Loucy (cell line): ENCODE data around the gene BLTP3A.
"Not testable (repeated sequence)": the region's sequence is repeated elsewhere in the genome, so short reads cannot be mapped to it uniquely, and the experiment has no call there.

ENCODE experiments used
- H2AFZ ChIP-seq: fragments of 200-600 bp; sonication (generic); 2 replicates; pipeline ENCODE4 v1.6.0; 2016; ENCODE audit warnings: antibody characterized with exemption, mild to moderate bottlenecking, low read length, moderate library complexity
- H3F3A ChIP-seq: fragments of 200-600 bp; 2 replicates; pipeline ENCODE4 v1.6.0; 2016; ENCODE audit warnings: antibody characterized with exemption, low read depth, mild to moderate bottlenecking
- H3K27me3 ChIP-seq: fragments of 200-600 bp; sonication (generic); 2 replicates; pipeline ENCODE4 v1.6.1; 2014; ENCODE audit warnings: low read length, mild to moderate bottlenecking; ENCODE audit not compliant: insufficient read depth, poor library complexity, severe bottlenecking
- H3K36me3 ChIP-seq: fragments of 200-600 bp; sonication (generic); 2 replicates; pipeline ENCODE4 v1.6.1; 2016; ENCODE audit warnings: low read length; ENCODE audit not compliant: insufficient read depth
- H3K4me1 ChIP-seq: fragments of 200-600 bp; sonication (generic); 2 replicates; pipeline ENCODE4 v1.5.1; 2014; ENCODE audit warnings: low read length, mild to moderate bottlenecking; ENCODE audit not compliant: insufficient read depth, poor library complexity, severe bottlenecking
- H3K4me2 ChIP-seq: fragments of 200-600 bp; sonication (generic); 2 replicates; pipeline ENCODE4 v1.6.0; 2014; ENCODE audit warnings: antibody characterized with exemption, low read length, low read depth, mild to moderate bottlenecking; ENCODE audit not compliant: poor library complexity, severe bottlenecking
- H3K4me3 ChIP-seq: fragments of 200-600 bp; sonication (generic); 2 replicates; pipeline ENCODE4 v1.5.1; 2014; ENCODE audit warnings: low read length, mild to moderate bottlenecking, mixed read lengths; ENCODE audit not compliant: poor library complexity, severe bottlenecking
- H3K79me2 ChIP-seq: fragments of 200-600 bp; sonication (generic); 2 replicates; pipeline ENCODE4 v1.6.1; 2014; ENCODE audit warnings: low read length; ENCODE audit not compliant: insufficient read depth
- H3K9ac ChIP-seq: fragments of 200-600 bp; sonication (generic); 2 replicates; pipeline ENCODE4 v1.6.0; 2014; ENCODE audit warnings: mild to moderate bottlenecking, low read depth, low read length, moderate library complexity; ENCODE audit not compliant: poor library complexity, severe bottlenecking
- H3K9me2 ChIP-seq: fragments of 200-600 bp; sonication (generic); replicated peaks from 2 replicates; pipeline ENCODE4 v1.6.1; 2016; ENCODE audit warnings: low read depth, low read length, mixed read lengths
- H3K9me3 ChIP-seq: fragments of 200-600 bp; sonication (generic); 2 replicates; pipeline ENCODE4 v1.6.1; 2014; ENCODE audit warnings: mild to moderate bottlenecking, antibody characterized with exemption, low read length, low read depth; ENCODE audit not compliant: insufficient read depth
- H4K20me1 ChIP-seq: fragments of 200-600 bp; sonication (generic); 2 replicates; pipeline ENCODE4 v1.6.0; 2014; ENCODE audit warnings: antibody characterized with exemption, low read length, mild to moderate bottlenecking; ENCODE audit not compliant: insufficient read depth, poor library complexity, severe bottlenecking
- EZH2phosphoT487 ChIP-seq: fragments of 200-600 bp; IDR thresholded peaks from 2 replicates; pipeline ENCODE4 v1.6.1; 2018; ENCODE audit warnings: antibody characterized with exemption, mild to moderate bottlenecking, moderate library complexity, borderline replicate concordance
- TF ChIP-seq, protein P1 (sequence below): fragments of 200-600 bp; sonication (generic); conservative IDR thresholded peaks from 2 replicates; pipeline ENCODE4 v1.5.1; 2014; ENCODE audit warnings: mild to moderate bottlenecking, antibody characterized with exemption, low read length

Gene BLTP3A

GRCh38 chr6:34809419-34809818 lies 17.5 kb downstream of the BLTP3A start:
- H3K9ac ChIP-seq, H3F3A ChIP-seq, H3K4me1 ChIP-seq, H3K4me2 ChIP-seq, H3K27me3 ChIP-seq, H4K20me1 ChIP-seq, H3K9me3 ChIP-seq, H3K9me2 ChIP-seq, H3K36me3 ChIP-seq, H3K4me3 ChIP-seq, H2AFZ ChIP-seq: not testable (repeated sequence)
- H3K79me2 ChIP-seq, result peaks cover 88% of the 10 kb centered on the region

- TF ChIP-seq EZH2phosphoT487, result no peak
- TF ChIP-seq, protein P1, sequence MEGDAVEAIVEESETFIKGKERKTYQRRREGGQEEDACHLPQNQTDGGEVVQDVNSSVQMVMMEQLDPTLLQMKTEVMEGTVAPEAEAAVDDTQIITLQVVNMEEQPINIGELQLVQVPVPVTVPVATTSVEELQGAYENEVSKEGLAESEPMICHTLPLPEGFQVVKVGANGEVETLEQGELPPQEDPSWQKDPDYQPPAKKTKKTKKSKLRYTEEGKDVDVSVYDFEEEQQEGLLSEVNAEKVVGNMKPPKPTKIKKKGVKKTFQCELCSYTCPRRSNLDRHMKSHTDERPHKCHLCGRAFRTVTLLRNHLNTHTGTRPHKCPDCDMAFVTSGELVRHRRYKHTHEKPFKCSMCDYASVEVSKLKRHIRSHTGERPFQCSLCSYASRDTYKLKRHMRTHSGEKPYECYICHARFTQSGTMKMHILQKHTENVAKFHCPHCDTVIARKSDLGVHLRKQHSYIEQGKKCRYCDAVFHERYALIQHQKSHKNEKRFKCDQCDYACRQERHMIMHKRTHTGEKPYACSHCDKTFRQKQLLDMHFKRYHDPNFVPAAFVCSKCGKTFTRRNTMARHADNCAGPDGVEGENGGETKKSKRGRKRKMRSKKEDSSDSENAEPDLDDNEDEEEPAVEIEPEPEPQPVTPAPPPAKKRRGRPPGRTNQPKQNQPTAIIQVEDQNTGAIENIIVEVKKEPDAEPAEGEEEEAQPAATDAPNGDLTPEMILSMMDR, result no peak
Observed at GRCh38 chr6:34810017-34810882, 18.4 kb downstream of the BLTP3A start.

GRCh38 chr6:34810936-34811632 lies 19.2 kb downstream of the BLTP3A start:
- Histone ChIP-seq H3K9me3 (no peaks in the 10 kb centered on the region), H3K79me2 (peaks cover 91% of the 10 kb centered on the region), H2AFZ (no peak overlapping the region), H4K20me1 (no peaks in the 10 kb centered on the region), H3K9me2 (no peaks in the 10 kb centered on the region), H3K36me3 (peaks cover 2% of the 10 kb centered on the region; the same call in 1 of the 2 replicates), H3K4me3 (no peak overlapping the region), H3K4me1 (no peaks in the 10 kb centered on the region), H3F3A (no peaks in the 10 kb centered on the region), H3K4me2 (no peak overlapping the region), H3K27me3 (no peaks in the 10 kb centered on the region), H3K9ac (no peak overlapping the region)
- no peak for TF ChIP-seq EZH2phosphoT487
- TF ChIP-seq, protein P1, result no peak

More at GRCh38 chr6:34810017-34810882, 18.4 kb downstream of the BLTP3A start:
- Histone ChIP-seq H3K27me3 (no peaks in the 10 kb centered on the region), H3K4me1 (no peaks in the 10 kb centered on the region), H3K4me2 (no peak overlapping the region), H3K9ac (no peak overlapping the region), H3K9me2 (no peaks in the 10 kb centered on the region), H3K79me2 (peaks cover 88% of the 10 kb centered on the region), H3F3A (no peaks in the 10 kb centered on the region), H3K4me3 (no peak overlapping the region), H2AFZ (no peak overlapping the region), H3K36me3 (peaks cover 2% of the 10 kb centered on the region; the same call in 1 of the 2 replicates), H4K20me1 (peaks cover 4% of the 10 kb centered on the region), H3K9me3 (no peaks in the 10 kb centered on the region)
